Mammary epithelial cell (primary cell): ENCODE data around the gene ALKAL2.

Experiments used
- CTCF ChIP-seq, 2 donors: IDR thresholded peaks in 1 of 2; conservative IDR thresholded peaks in 1 of 2; 2 replicates each; pipeline ENCODE4 v1.5.1; 2011 to 2012; ENCODE audit warnings: inconsistent platforms in 2 of 2, low read length in 2 of 2, mild to moderate bottlenecking in 2 of 2, control low read depth in 1 of 2, low read depth in 1 of 2; ENCODE audit not compliant: insufficient read depth in 1 of 2; ENCODE audit errors: extremely low read depth in 1 of 2
- EZH2 ChIP-seq: IDR thresholded peaks from 2 replicates; pipeline ENCODE4 v1.6.1; 2012; ENCODE audit warnings: low read length, inconsistent platforms, borderline replicate concordance

GRCh38 chr2:323035-323434 lies 35.1 kb upstream of the ALKAL2 start:
- TF ChIP-seq EZH2 (no peak), CTCF (conservative IDR thresholded peaks at IDR 0.05 in 1 of 2, IDR thresholded peaks at IDR 0.05 in 1 of 2; ENCODE audit: extremely low read depth in 1 of 2, insufficient read depth in 1 of 2, low read depth in 1 of 2, low read length in 2 of 2) (no peak)
